Coronary artery (tissue), 2 donors: Measurements from ENCODE around the gene LAIR2.

Source experiments
- DNase-seq: peaks from one replicate; pipeline ENCODE4 v3.0.0-alpha.2; 2017; ENCODE audit warnings: low spot score
- H3K27ac ChIP-seq, 2 donors: fragments of 200-600 bp; sonication (generic); one replicate each; pipeline ENCODE4 v1.5.1; 2016 to 2019
- H3K4me3 ChIP-seq: fragments of 200-600 bp; sonication (generic); 2 replicates; pipeline ENCODE4 v1.5.1; 2016; ENCODE audit warnings: mild to moderate bottlenecking, moderate library complexity
- TF ChIP-seq, protein P1 (sequence below): fragments of 200-600 bp; sonication (generic); IDR thresholded peaks from one replicate; pipeline ENCODE4 v1.5.1; 2019; ENCODE audit warnings: antibody characterized with exemption

LAIR2 gene

GRCh38 chr19:54551293-54551692 lies 48.7 kb downstream of the LAIR2 start:
- H3K27ac ChIP-seq = no peak overlapping the region
- H3K4me3 ChIP-seq = no peak overlapping the region
- TF ChIP-seq, protein P1, sequence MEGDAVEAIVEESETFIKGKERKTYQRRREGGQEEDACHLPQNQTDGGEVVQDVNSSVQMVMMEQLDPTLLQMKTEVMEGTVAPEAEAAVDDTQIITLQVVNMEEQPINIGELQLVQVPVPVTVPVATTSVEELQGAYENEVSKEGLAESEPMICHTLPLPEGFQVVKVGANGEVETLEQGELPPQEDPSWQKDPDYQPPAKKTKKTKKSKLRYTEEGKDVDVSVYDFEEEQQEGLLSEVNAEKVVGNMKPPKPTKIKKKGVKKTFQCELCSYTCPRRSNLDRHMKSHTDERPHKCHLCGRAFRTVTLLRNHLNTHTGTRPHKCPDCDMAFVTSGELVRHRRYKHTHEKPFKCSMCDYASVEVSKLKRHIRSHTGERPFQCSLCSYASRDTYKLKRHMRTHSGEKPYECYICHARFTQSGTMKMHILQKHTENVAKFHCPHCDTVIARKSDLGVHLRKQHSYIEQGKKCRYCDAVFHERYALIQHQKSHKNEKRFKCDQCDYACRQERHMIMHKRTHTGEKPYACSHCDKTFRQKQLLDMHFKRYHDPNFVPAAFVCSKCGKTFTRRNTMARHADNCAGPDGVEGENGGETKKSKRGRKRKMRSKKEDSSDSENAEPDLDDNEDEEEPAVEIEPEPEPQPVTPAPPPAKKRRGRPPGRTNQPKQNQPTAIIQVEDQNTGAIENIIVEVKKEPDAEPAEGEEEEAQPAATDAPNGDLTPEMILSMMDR = no peak
- DNase-seq = no peak

DNA sequence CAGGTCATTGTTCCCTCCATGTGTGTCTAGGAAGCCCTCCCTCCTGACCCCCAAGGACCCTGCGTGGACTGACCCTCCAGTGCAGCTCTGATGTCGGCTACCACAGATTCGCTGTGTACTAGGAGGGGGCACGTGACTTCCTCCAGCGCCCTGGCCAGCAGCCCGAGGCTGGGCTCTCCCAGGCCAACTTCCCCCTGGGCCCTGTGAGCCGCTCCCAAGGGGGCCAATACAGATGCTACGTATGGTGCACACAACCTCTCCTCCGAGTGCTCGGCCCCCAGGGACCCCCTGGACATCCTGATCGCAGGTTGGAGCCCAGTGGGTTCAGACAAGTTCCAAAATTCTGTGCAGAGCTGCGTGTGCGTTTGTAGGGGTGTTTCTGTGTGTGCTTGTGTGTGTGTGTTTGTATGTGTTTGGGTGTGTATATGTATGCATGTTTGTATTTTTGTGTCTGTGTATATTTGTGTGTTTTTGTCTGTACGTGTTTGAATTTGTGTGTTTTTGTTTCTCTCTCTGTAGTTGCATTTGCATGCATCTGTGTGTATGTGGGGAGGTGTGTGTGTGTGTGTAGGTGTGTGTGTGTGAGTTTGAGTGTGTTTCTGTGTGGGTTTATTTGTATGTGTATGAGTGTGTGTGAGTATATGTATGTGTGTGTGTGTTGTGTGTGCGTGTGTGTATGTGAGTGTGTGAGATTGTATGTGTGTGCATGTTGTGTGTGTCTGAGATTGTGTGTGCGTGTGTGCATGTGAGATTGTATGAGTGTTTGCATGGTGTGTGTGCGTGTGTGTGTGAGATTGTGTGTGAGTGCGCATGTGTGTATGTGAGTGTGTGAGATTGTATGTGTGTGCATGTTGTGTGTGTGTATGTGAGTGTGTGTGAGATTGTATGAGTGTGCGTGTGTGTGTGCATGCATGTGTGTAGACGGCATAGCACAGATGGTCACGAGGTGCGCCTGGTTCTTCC lies 49.6 kb downstream of the LAIR2 start:
- no peak for DNase-seq
- TF ChIP-seq, protein P1 = no peak
- no peak overlapping the region for H3K27ac ChIP-seq
- no peak overlapping the region for H3K4me3 ChIP-seq

DNA sequence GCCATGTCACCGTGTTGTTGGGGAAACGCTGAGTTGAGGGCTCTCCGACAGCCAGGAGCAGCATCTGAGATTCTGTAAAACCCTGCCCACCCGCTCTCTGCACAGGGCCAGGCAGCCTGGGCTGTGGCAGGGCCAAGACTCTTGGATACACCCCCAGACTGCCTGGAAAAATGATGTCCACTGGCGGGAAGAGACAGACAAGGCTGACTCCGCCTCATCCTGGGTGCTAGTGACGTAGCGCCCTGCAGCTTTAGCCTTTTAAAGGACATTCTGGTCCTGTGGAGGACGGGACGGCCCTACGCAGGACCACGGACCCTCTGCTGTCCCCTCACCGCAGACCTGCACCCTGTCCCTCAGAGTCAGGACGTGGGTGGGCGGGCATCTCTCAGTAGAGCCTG lies 50.3 kb downstream of the LAIR2 start:
- Histone ChIP-seq H3K27ac (no peak overlapping the region), H3K4me3 (no peak overlapping the region)
- DNase-seq = no peak
- TF ChIP-seq, protein P1 = no peak

GRCh38 chr19:54554006-54554405 lies 51.4 kb downstream of the LAIR2 start:
- TF ChIP-seq, protein P1 = no peak
- H3K4me3 ChIP-seq = no peak overlapping the region
- DNase-seq = no peak
- H3K27ac ChIP-seq = no peak overlapping the region

DNA sequence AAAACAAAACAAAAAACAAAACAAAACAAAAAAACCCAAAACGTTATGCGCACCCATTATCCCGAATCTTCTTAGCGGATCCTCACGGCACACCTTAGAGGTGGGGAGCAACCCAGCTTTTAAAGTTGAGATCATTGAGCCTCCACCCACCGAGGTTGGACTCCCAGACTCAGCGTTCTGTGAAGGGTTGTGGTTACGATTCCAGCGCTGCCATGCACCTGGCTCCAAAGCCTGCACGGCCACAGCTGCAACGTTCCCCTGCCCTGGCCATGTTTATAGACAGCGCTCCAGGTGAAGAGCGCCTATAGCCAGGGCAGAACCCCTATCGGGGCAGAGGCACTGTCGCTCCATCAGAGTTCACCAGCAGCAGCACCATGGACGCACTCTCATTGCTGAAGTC lies 52.3 kb downstream of the LAIR2 start:
- no peak overlapping the region for H3K27ac ChIP-seq
- TF ChIP-seq, protein P1 = no peak
- no peak for DNase-seq
- H3K4me3 ChIP-seq = no peak overlapping the region

GRCh38 chr19:54556194-54556593 lies 53.6 kb downstream of the LAIR2 start:
- no peak for DNase-seq
- TF ChIP-seq, protein P1 = no peak
- no peak overlapping the region for H3K4me3 ChIP-seq
- H3K27ac ChIP-seq = no peak overlapping the region

GRCh38 chr19:54558339-54558738 lies 55.7 kb downstream of the LAIR2 start:
- no peak overlapping the region for H3K27ac ChIP-seq
- DNase-seq = no peak
- H3K4me3 ChIP-seq = no peak overlapping the region
- TF ChIP-seq, protein P1 = no peak
